NCI-H1694 treated with DMSO at 0.1 percent for 48 hours (cell line): ENCODE results near the gene RTN4R.
"Not testable (repeated sequence)": the region's sequence is repeated elsewhere in the genome, so short reads cannot be mapped to it uniquely, and the experiment has no call there.

Experiments
- DNase-seq: peaks from one replicate; lab custom pipeline; 2025; lab: John Stamatoyannopoulos, UW

Gene RTN4R

DNA sequence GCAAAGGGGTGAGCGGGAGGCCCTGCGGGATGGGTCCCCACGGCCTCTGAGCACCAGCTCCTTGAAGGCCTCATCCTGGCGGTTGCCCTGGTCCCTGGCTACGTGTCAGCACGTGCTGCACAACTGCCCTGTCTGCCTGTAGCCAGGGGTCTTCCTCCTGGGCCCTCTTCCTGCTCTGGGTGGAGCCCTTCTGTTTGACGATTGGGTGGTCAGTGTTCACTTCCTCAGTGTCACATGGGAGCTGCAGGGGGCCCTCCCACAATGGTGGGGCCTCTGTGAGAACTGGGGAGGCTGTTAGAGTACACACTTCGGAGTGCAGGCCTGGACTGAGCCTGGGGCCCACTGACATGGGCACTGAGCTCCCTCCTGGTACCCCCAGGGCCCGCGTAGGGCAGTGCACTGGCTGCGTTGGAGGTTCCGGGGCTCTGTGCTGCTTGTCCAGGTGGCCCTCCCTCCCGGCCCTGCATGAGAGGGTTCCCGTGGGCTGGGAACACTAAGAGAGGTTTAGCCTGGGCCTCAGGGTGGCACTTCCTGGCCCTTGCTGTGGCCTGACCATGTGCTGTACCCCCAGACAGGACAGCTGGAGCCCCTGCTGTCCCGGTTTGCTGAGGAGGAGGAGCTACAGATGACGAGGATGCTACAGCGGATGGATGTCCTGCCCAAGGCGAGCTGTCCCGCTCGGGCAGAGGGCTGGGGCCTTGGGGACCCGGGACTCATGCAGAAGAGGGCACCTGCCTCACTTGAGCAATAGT lies 38.0 kb upstream of the RTN4R start:
- no peak for DNase-seq

DNA sequence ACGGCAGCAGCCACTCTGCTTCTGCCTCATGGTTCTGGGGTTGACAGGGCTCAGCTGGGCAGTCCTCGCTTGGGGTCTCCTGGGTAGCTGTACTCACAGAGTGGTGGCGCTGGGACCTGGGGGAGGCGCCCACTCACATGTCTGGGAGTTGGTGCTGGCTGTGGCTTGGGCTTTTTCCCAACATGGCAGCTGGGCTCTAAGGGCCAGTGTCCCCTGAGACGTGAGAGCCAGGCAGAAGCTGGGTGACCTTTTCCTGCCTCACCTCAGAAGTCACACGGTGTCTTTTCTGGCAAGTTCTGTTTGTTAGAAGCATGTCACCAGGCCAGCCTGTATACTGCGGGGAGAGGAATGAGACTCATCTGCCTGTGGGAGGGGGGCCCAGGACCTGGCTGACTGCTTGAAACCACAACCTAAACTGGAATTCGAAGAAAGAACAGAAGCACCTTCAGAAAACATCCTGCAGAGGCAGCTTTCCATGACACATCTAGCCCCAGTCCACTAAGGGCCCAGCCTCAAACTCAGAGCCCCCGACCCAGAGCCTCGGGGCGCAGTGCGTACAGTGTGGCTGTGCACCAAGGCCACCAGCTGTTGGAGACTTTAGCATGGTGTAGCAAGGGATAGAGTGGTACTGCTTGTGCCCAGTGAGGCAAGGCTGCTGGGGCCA lies 37.2 kb upstream of the RTN4R start:
- DNase-seq: not testable (repeated sequence)

- no peak for DNase-seq
These were observed 36.5 kb upstream of the RTN4R start for GRCh38 chr22:20304646-20305045.

- not testable (repeated sequence) for DNase-seq
These were observed 35.1 kb upstream of the RTN4R start for GRCh38 chr22:20303229-20303534.

DNA sequence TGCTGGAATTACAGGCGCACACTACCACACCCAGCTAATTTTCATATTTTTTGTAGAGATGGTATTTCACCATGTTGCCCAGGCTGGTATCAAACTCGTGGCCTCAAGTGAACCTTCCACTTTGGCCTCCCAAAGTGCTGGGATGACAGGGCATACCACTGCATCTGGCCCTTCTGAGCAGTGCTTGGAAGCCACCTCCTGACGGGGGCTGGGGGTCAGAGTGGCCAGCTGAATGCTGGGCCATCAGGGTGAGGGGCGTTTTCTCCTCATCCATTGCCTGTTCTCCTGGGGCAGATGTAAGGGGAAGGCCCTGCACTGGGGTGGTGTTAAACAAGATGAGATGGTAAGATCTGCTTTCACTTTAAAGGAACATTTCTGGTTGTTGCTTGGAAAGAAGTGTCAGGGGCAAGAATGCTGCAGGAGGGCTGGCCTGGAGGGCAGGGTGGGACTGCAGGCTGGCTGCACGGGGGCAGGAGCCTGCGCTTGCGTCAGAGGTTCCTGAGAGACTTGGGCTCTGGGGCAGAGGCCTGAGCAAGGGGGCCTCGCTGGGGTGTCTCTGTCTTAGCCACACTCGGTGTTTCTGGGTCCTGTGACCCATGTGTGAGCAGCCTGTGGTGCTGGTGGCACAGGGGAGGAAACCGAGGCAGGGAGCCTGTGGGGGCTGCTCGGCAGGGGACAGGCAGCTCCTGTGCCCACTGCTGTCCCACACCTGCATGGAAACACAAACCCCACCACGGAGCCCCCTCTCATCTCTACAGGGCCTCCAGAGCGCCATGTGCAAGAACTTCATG lies 34.5 kb upstream of the RTN4R start:
- no peak for DNase-seq

- peak; percentile 9 for DNase-seq
These were observed 31.6 kb upstream of the RTN4R start for GRCh38 chr22:20299746-20300136.

DNA sequence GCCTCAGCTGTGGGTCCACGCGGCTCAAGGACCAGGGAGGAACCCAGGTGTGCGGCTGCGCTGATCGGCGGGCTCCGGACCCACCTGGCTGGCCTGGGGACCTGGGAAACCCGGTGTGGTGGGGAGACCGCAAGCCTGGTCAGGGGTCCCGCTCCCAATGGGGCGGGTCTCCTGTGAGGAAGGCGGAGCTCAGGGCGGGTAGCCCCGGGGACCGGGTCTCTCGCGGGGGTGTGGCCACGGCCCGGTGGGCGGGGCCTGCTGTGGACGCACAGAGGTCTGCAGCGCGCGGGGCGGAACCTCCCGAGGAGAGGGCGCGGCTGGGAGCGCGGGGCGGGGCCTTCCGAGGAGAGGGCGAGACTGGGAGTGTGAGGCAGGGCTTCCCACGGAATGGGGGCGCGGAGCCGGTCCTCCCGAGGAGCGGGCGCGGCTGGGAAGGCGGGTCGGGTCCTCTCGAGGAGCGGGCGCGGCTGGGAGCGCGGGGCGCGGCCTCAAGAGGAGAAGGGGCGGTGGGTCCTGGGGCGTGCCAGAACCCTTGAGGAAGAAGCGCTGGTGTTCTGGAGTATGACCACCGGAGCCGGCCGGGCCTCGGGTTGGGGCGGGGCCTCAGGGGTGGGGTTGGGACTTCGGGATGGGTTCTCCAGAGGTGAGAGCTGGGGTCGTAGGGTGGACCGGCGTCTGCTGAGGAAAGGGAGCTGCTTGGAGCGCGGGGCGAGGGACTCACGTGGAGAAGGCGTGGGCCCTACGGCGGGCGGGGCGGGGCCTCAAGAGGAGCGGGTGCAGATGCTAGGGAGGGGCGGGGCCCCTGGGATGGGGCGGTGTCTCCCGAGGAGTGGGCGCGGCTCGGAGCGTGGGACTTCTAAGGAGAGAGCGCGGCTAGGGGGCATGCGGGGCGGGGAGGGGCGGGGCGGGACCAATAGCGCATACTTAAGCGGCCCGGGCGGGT lies 31.0 kb upstream of the RTN4R start:
- DNase-seq: peak; percentile 19

DNA sequence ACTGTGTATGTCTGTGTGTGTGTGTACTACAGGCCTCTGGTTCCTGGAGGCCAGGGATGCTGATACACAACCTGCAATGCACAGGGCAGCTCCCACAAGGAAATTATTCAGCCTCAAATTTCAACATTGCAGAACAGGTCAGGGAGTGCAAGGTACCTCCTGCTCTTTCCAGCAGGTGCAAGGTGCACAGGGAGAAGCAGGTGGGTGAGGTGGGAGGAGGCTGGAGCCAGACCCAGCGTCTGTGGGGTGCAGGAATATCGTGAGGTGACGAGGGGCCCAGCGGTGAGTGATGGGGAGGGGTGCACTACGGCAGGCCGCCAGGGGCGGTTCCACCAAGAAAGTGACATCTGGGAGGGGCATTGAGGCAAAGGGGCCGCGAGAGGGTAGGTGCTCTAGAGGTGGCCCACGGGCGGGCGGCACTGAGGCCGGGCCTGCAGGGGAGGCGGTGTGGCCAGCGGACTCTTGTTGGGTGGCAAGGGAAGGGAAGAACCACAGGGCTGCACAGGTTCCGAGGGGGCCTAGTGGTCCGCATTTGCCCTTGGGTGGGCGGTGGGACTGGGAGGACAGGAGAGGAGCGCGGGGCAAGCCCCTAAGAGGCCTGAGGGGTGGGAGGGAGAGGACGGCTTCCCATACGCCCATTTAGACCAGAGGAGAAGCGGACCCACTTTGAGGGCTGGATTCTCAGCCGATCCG lies 30.1 kb upstream of the RTN4R start:
- DNase-seq: no peak

DNA sequence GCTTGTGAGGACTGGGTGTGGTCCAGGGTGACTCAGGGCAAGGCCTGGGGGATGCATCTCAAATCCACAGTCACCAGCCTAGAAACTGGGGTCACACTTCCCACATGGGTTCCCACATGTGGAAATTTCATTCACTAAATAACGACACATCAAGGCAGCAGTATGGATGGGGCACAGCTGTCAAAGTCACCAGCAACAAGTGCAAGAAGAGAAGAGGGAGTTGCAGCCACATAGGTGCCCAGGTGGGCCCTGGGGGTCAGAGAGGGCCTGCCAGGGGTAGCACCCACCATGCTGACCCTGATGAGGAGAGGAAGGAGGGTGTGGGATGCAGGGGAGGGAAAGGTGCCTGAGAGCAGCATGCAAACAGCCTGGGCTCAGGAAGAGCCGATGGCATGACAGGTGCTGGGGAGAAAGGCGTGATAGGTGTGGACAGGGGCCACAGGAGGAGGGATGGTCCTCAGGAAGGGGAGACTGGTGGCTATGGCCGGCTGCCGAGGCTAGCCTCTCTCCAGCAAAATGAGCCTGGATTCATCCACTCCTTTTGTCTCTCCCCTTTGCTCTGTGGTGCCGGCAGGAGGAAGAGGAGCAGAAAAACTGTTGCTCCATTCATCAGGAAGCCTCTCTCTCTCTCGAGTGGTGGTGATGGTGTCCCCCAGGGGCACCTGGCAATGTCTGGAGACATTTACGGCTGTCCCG lies 29.4 kb upstream of the RTN4R start:
- DNase-seq: no peak

DNA sequence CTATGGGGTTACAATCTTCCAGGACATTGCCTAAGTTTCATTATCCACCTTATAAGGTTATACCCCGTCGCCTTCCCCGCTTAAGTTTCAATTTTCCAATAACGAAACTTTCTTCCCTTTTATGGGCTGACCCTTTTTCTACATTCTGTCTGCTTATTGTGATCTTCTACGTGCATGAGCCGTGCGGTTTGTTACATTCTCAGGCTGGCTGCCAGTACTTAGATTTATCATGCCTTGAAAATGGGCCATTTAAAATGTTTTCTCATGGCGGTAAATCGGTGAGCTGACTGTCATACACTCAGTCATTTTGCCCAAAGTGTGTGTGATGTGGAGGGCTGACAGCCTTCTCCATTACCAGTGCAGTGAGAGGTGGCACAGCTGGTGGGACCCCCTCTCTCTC lies 28.5 kb upstream of the RTN4R start:
- no peak for DNase-seq

DNA sequence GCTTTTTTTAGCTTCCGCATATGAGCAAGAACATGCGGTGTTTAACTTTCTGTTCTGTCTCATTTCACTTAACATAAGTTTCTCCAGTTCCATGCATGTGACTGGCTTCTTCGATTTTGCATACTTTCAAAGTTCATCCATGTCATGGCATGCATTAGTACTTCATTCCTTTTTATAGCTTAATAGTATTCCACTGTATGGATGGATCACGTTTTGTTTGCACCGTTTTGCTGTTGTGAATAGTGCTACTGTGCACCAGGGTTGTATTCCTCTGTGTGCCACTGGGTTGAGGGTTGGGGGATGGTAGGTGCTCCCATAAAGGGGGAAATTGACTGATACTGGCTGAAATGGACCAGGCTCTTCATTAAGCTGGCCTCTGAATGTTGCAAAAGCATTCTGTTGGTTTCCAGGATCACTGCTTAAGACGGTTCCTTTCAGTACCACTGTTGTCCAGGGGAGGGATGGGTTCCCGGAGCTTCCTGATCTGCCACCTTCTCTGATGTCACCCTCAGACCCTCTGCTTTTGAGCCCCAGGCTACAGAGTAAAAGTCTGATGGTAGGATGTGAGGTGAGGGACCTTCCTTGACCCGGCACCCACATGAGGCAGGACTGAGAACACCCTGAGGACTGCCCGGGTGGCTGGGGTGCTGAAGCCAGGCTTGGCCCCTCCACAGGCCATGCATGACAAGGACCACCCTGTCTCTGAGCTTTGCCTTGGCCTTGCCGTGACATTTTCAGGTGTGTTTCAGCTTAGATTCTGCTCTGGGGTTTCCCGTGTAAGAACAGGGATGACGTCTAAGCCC lies 27.3 kb upstream of the RTN4R start:
- no peak for DNase-seq

DNA sequence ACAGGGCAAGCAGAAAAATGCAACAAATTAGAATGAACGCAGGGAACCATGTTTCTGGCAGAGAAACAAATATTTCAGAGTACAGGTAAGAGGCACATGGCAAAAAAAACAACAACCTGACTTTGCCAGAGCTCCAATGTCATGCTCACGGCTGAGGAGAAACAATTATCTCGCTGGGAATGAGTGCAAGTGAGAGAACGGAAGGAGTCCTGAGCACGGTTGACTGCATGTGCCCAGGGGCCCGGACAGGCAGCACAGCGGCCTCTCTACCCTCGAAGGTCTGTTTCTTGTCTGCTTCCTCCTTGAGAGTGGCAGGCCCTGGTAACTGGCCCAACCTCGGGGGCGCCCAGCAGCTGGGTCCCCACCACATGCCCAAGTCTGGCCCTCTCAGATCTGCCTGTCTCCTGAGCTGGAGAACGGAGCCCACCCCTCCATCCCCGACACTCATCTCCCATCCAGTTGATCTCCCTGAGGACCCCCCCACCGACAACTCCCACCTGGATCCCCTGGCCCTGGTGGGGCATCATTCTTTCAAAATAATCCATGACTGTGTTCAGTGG lies 24.6 kb upstream of the RTN4R start:
- no peak for DNase-seq

GRCh38 chr22:20292108-20292507 lies 24.0 kb upstream of the RTN4R start:
- no peak for DNase-seq

GRCh38 chr22:20291604-20292063 lies 23.5 kb upstream of the RTN4R start:
- no peak for DNase-seq

GRCh38 chr22:20291249-20291586 lies 23.1 kb upstream of the RTN4R start:
- no peak for DNase-seq

DNA sequence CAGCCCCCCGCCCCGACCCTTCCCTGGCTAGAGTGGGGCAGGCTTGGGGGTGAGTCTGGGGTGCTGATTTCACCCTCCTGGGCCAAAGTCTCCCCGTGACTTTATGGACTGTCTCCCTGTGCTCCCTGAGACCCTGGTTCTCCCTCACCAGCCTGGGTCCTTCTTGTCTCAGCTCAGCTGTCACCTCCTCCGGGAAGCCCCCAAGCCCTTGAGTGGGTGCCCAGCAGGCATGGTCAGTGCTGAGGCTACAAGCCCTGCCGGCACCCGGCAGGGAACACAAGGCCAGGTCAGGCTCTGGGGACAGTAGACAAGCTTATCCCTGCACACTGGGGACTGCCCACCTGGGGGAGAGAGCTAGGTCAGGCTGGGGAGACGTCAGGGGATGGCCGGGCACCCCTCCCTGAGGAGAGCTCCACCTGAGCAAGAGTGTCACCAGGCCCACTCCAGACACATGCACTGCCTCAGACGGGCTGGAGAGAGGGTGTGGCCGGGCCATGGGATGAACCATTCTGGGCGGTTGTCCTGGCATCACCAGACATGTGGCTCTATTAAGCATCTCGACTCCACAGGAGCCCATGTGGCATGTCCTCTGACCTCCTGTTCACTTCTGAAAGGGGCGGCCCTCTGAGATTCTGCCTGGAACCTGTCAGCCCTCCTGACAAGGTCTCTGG lies 22.6 kb upstream of the RTN4R start:
- DNase-seq: no peak

DNA sequence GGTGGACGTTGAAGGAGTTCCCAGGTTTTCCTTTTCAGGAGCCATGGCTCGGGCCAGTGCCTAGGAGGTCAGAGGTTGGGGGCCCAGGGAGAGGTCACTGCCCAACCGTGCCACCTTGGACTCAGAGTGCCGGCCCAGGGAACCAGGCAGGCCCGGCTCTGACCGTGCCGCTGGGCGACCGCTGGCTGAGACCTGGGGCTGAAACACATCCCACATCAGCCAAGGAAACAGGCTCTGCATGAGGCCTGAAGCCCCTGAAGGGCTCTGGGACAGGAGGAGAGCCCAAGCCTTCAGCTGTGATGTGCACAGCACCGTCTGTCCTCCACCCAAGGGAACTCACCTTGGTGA lies 21.9 kb upstream of the RTN4R start:
- DNase-seq: no peak

DNA sequence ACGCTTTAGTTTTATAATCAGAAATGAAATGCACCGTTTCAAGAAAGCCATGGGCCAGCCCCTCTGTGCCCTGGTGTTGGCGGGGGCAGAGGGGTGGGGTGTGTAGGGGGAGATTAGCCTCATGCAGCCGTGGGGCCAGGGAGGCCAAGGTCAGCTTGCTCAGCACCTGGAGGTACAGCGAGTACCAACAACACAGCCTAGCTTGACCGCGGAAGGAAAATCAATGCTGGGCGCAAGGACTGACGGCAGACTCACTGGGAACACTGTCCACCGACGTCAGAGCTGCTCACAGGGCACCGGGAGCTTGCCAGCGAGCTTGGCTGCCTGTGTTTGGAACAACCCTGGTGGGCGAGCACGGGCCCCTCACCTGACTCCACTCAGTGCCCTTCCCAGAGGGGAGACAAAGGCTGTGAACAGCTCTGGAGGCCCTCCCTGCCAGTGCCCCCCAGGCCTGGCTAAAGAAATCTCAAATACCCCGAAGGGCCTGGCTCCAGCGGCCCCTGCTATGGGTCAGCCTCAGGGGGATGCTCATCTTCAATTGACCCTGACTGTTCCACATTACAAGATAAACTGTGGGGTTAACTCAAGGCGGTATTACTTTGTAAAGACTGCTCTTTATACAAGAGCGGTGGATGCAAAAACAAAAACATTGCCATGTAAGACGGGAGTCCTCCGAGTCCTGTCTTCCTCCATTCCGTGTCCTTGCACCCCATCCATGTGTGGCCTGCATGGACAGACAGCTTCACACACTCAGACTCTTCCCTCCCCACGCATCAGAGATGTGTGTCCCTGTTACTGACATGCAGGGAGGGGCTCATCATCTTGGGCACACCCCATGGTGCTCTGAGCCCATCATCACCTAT lies 21.3 kb upstream of the RTN4R start:
- not testable (repeated sequence) for DNase-seq
